Right lung (tissue), 5 donors: ENCODE results near the gene ALKBH7. TPM values are rescaled to one million over a fixed set of nuclear protein-coding genes. Genes with fewer than 3 reads are reported as not detected.
"Not testable (repeated sequence)": the region's sequence is repeated elsewhere in the genome, so short reads cannot be mapped to it uniquely, and the experiment has no call there.

Experiments
- DNase-seq, 2 donors: peaks; one replicate each; pipeline ENCODE4 v3.0.0-alpha.2; 2013
- polyA plus RNA-seq, 5 donors: library from polyadenylated mRNA; unstranded; fragments of 120-200 nt; gene quantifications; one replicate each; pipeline versions ENCODE4 v1.2.1 to v1.2.3, GENCODE V29; 2013; ENCODE audit warnings: inconsistent platforms in 1 of 5, low replicate concordance in 1 of 5; ENCODE audit not compliant: insufficient read length in 5 of 5, insufficient read depth in 1 of 5

Gene ALKBH7
- polyA plus RNA-seq, 5 donors, result 25.6 to 98.1 (median 53.9) TPM

DNA sequence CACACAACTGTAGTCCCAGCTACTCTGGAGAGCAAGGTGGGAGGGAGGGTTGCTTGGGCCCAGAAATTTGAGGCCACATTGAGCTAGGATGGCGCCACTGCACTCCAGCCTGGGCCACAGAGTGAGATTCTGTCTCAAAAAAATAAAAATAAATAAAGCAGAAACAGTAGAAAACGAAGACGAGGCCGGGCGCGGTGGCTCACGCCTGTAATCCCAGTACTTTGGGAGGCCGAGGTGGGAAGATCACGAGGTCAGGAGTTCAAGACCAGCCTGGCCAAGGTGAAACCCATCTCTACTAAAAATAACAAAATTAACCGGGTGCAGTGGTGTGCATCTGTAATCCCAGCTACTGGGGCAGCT is 11.8 kb upstream of the ALKBH7 start:
- DNase-seq, result not testable (repeated sequence)

DNA sequence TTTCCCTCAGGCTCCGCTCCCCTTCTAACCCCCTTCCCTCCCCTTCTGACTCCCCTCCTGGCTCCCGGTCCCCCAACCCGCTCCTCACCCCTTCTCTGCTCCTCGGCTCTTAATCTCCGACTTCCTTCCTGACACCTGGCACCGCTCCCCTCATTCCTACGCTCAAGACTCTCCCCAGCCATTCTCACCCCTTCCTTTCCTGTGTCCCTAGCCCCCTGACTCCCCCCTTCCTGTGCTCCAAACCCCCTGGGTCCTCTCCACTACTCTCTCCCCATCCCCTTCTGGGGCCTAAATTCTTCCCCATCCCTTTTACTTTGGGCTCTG is 10.6 kb upstream of the ALKBH7 start:
- no peak for DNase-seq

DNA sequence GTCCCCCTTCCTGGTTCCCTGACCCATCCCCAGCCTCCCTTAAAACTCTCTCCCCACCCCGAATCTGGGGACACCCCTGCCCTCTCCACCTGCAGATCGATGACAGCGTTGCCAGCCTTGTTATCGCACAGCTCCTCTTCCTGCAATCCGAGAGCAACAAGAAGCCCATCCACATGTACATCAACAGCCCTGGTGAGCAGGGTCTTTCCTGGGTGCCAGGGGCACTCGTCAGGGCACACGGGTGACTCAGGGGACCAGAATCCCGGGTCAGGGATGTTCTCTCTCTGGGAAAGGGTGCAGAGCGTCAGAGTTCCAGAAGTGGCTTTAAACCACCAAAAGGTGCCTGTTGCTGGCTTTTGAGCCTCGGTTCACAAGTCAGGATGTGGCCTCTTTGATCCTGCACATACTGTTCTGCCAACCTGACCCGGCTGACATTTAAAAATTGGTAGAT is 10.2 kb upstream of the ALKBH7 start:
- no peak for DNase-seq

DNA sequence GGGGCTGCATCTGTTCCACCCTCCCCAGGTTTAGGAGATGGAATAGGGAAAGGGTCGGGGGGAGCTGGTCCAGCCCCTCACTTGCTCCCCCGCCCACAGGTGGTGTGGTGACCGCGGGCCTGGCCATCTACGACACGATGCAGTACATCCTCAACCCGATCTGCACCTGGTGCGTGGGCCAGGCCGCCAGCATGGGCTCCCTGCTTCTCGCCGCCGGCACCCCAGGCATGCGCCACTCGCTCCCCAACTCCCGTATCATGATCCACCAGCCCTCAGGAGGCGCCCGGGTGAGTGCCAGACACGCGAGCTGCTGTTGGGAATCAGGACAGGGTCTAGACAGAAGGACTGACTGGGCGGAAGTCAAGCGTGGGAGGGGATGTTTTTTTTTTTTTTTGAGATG is 8.2 kb upstream of the ALKBH7 start:
- DNase-seq, result no peak

DNA sequence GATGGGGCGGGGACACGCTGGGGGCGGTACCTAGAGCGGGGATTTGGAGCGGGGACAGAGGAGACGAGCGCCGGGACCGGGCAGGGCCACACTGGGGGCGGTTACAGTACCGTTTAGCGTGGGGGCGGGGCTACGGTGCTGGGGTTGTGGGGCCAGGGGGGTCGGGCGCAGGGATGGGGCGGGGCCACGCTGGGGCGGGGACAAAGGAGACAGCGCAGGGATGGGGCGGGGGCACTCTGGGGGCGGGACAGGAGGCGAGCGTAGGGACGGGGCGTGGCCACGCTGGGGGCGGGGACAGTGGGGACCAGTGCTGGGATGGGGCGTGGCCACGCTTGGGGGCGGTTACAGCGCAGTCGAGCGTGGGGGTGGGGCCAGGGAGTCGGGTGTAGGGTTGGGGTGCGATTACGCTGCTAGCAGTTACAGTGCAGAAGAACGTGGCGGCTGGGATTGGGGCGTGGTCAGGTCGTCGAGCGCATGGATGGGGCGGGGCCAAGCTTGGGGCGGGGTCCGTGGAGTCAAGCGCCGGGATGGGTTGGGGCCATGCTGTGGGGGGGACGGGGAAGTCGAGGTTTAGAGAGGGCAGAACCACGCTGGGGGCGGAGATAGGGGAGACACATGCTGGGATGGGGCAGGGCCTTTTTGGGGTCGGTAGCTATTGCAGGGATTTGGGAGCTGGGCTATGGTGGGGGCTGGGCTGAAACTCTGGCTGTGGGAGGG is 660 bp downstream of the ALKBH7 start:
- peak; percentile 98 to 99 for DNase-seq

DNA sequence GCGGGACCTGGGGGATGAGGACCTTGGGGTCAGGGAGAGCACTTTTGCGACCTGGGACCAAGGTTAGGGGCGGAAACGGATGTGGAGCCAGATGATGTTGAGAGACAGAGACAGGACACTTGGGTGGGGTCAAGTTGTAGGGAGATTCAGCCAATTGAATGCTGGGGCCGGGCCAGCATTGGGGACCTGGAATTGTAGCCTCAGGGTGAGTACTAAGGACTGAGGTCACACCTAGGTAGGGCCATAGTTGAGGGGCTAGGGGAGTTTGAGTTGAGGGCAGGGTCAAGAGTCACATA is 1.2 kb downstream of the ALKBH7 start:
- no peak for DNase-seq

DNA sequence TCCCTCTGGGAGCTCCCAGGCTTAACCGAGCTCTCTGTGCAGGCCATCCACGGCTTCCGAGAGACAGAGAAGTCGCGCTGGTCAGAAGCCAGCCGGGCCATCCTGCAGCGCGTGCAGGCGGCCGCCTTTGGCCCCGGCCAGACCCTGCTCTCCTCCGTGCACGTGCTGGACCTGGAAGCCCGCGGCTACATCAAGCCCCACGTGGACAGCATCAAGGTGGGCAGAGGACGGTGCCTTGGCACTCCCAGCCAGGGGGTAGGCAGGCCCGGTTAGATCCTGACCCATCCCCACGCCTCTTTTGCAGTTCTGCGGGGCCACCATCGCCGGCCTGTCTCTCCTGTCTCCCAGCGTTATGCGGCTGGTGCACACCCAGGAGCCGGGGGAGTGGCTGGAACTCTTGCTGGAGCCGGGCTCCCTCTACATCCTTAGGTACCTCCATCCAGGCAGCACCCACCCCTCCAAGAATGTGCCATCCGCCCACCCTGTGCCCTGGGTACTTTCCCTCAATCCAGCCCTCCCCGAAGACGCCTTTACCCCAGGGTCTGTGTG is 1.6 kb downstream of the ALKBH7 start:
- DNase-seq, result no peak

DNA sequence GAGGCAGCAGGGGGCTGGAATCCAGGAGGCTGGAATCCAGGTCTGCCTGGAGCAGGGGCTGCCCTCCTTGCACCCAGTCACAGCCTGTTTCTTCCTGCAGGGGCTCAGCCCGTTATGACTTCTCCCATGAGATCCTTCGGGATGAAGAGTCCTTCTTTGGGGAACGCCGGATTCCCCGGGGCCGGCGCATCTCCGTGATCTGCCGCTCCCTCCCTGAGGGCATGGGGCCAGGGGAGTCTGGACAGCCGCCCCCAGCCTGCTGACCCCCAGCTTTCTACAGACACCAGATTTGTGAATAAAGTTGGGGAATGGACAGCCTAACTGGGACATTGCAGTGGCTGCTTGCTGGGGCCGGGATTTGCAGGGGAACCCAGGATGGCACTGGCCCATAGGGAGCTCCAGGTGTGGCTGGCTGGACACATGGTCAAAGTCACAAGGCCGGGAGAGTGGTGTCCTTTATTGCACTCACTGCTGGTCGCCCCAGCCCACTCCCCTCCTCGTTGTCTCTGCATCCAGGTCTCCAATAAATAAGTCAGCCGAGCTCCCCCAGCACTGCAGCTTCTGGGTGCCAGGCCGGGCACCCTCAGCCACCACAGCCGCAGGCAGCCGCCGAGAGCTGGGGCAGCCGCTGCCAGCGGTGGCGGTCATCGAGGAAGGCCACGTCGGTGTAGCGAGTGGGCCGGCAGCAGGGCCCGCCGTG is 2.3 kb downstream of the ALKBH7 start:
- no peak for DNase-seq

DNA sequence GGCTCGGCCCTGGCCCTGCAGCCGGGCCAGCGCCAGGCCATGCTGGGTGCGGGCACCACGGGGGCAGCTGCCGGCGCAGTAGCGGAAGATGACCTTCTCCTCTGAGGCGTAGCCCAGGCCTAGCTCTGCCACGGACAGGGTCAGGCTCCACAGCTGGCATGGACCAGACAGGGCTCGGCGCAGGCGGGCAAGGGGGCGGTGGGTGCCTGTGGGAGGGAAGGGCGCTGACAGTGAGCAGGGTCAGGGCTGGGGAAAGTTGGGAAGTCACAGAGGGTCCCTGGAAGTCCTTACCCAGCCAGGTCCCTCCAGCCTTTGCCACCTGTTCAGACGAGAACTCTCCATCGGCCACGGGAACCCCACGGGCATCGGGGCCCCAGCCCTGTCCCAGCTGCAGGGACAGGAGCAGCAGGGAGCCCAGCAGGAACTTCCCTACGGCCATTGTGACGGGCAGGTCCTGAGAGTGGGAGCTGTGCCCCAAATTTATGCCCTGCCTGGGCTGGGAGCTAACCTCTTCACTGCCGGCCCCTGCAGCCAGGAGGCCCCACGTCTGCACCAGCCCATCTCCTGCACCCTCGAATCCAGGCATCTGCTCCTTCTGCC is 2.9 kb downstream of the ALKBH7 start, which contains the start of gene PSPN:
Gene PSPN (minus strand): TSS at position 523 of the 600 bp plus-strand sequence. CDS start 84 bp downstream, at position 439.
- DNase-seq, result no peak

DNA sequence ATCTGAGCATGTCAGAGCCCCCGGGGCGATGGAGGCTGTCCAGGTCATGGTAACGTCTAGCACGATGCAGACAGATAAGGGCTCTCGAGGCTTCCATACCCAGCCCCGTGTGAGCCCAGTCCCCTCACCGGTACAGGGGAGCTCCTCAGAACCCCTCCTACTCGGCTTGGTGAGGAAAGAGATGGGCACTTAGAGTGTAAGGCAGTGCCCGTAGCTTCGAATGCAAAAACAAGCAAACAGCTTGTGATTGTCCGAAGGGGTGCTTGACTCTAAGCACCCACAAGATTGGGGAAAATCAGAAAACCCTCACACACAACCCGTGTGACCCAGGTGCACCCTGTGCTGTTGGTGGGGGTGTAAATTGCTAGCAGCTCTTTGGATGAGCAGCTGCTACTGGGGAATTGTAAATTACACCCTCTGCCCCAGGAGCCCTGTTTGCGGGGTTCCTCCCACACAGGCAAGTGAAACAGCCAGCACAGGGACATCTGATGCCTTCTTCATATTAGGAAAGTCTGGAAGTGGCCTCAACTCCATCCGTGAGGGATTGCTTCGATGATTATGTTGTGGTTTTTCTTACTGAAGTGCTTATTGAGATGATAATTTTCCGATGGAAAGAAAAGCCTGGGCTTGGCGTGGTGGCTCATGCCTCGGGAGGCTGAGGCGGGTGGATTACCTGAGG is 4.1 kb downstream of the ALKBH7 start:
- no peak for DNase-seq

DNA sequence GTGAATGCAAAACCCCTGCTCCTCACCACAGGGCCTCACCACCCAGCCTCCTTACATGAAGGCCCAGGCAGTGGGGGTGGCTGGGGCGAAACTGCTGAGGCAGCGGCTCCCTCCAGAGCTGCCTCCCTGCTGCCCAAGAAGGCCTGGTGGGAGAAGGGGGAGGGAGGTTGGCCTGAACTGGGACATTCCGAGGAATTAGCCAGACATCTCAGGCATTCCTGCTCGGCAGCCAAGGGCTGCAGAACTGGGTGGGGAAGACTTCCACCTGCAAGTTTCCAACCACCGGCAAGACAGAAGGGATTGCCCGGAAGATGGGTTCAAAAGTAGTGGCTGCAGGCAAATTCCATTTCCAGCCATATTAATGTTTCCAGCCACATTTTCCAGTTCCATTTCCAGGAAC is 5.4 kb downstream of the ALKBH7 start:
- DNase-seq, result no peak

DNA sequence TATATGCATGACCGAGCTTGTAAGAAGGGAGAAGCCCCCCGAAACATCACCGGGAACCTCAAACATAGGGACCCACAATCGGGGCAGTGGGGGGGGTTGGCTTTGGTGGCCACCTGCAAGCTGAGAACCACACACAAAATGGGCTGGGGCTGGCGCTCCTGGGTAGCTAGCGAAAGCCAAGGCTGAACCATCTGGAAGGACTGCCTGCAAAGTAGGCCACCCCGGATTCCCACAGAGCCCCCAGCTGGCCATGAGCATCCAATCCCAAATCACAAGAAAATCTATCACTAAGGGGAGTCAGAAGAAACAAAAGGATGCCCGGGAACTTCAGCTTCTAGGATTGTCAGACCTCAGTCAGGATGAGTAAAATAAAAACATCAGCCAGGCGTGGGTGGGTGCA is 5.9 kb downstream of the ALKBH7 start:
- no peak for DNase-seq

DNA sequence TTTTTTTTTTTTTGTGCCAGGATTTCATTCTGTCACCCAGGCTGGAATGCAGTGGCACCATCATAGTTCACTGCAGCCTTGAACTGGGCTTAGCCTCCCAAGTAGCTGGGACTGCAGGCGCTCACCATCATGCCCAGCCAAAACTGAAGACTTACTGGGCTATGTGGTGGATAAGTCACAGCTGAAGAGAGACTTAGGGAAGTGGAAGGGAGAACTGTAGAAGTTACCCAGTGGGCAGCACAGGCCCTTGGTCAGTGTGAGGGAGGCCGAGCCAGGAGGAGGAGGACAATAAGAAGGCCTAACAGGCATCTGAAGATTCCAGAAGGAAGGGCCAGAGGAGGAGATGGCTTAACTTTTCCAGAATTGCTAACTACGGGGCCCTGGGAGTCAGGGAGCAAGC is 7.2 kb downstream of the ALKBH7 start:
- DNase-seq, result no peak

DNA sequence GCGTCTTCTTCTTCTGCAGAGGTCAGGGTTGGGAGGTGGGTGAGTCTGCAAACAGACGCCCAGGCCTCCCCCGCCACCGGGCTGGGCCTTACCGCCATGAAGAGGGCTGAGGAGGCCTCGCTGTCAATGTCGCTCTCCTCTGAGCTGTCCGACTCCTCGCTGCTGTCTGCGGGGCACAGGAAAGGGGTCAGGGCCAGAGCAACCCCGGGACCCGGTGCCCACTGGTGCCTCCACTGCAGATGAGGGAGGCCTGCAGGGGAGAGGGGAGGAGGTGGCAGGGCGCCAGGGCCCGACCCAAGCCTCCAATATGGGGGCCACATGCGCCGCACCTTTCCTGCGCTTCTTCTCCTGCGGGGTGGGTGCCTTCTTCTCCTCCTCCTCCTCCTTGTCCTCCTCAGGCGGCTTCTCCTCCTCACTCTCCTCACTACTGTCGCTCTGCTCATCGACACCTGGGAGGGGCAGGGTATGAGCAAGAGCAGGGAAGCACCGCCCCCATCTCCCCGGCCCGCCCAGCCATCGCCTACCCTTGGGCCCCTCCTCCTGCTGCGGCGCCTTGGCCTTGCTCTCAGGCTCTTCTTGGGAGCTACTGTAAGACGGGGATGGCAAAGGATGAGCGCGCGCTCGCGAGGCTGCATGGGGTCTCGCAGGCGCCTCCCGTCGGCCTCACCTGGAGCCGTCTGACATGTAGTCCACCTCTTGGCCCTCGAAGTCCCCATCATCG is 8.6 kb downstream of the ALKBH7 start:
- no peak for DNase-seq

DNA sequence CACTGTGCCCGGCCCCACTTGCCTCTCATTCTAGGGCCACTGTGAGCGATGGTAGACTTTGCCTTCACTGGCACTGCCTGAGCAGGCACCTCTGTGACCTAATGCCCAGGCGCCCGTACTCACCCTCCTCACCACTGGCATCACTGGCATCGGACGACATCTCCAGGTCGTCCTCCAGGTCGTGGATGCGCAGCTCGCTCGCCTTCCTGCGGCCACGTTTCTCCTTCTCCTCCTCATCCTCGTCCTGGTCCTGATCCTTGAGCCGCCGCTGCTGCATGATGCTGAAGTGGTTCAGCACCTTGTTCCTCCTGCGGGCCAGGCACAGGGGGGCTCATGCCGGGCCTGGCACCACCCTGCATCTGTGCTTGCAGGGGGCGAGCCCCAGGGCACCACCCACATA is 10.6 kb downstream of the ALKBH7 start:
- DNase-seq, result no peak

DNA sequence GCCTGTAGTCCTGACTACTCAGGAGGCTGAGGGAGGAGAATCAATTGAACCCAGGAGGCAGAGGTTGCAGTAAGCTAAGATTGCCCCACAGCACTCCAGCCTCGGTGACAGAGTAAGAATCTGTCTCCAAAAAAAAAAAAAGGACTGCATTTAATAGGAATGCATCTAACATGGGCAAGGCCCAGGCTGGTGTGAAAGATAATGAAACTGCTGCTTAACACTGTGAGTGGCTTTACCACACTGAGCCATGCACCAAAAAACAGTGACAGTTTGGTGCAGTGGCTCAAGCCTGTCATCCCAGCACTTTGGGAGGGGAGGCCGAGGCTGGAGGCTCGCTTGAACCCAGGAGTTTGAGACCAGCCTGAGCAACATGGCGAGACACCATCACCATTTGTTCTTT is 11.8 kb downstream of the ALKBH7 start:
- DNase-seq, result no peak

DNA sequence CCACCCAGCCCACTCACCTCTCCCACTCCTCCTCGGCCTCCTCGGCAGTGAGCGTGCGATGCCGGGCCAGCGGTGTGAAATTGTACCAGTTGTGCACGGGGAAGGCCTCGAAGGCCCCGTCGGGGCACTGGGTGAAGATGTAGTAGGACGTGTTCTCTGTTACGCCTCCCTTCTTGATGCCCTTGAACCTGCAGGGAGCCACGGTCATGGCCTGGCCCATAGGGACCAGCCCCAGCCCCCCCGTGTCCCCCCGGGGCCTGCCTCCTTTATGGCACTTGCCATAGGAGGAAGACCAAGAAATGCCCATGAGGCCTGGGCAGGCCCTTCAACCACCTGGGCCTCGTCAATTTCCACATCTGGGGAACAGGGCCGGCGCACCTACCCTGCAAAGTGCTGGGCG is 14.8 kb downstream of the ALKBH7 start:
- DNase-seq, result no peak

DNA sequence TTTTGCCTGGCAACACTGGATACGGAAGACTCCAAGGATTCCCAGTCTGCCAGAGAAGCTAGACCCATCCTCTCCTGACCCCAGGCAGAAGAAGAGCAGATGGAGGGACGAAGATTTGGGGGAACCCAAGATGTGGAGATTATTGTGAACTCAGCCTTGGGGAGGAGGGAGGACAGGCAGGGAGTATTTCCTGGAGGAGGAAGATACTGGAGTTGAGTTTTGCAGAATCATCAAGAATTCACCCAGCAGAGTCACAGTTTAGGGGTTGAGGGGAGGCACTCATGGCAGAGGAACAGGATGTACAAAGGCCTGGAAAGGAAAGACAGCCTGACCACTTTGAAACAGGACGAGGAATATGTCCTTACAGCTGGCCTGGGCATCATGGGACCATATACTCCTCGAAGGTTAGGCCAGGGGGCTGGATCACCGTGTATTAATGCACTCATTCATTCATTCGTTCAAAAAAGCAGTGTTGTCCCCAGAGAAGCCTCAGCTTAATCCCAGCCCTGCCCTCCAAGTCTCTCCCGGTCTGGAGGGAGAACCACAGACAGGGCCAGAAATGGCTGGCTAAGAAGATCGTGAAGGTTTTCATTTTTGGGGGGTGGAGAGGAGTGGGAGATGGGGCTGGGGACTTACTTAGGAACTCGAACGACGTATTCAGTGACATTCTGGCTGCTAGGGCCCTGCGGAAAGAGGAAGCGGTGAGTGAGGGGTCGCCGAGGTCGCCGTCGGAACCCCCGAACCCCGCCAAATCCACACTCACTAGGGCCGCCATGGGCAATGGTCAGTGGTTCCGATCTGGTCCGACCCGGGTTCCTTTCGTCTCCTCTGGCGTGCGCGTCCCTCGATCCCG is 19.9 kb downstream of the ALKBH7 start:
- DNase-seq, result no peak

DNA sequence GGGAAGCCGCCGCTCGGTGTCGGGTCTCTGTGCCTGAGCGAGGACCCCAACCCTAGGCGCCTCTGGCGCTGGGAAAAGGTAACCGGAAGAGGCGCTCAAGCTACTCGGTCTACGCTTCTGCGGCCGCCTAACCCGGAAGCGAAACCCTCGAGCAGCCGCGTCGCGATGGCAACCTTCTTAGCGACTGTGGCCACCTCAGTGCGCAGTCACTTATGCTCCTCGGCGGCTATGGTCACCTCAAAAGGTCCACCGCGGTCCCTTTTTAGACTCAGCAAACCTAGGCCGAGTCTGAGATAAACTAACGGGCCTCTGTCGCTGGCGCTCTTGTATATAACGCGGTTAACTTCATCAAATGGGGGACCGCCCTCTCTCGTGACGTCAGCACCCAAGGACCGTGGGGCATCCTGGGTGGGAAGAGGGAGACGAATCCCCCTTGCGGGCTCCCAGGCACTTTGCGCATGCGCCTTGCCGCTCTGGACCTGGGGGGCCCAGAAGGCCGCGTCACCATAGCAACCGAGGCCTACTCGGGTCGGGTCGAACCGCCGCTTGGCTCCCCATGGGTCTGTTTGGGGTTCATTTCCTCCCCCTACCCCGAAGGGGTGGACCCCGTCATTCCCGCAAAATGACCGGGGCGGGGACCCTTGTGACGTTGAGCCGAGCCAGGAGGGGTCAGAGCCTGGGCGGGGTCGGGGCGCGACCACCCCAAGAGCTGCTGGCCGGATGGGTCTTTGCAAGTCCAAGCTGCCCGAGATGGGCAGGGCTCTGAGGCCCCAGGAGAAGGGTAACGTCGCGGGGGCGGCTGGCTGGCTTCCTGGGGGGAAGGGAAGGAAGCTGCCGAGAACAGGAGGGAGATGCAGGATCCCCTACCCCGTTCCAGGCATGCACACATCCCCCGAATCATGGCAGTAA is 20.7 kb downstream of the ALKBH7 start, which contains the start of gene GTF2F1:
Gene GTF2F1 (minus strand): TSS at position 91 of the 909 bp plus-strand sequence. CDS start 169 bp downstream, outside the sequence.
- DNase-seq, result peak; percentile 99

DNA sequence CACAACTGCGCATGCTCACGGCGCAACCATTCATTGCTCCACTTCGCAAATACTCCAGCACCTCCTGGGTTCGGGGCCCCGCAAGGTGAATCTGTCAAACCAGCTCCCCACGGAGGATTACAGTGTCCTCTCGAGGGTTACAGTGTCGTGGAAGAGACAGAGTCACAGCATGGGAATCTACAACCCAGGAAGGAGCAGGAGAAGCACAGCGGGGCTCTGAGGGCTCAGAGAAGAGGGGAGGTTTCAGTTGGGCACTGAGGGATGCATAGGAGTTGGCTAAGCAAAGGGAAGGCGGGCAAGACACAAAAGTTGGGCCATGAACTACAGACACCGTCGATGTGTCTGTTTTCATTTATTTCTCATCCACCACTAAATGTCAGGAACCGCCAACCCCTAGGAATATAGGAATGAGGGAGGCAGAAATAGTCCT is 21.4 kb downstream of the ALKBH7 start:
- DNase-seq, result no peak
